Measurements from ENCODE around the gene GUCY1B1. TPM values are rescaled to one million over a fixed set of nuclear protein-coding genes. Genes with fewer than 3 reads are reported as not detected.

Gene GUCY1B1
- total and polyA plus RNA-seq, 9 of the 15 experiments (the other 6 are each of a cell fraction or from before 2014, with no cell fraction given): not detected

GRCh38 chr4:155772459-155773195, 13.8 kb downstream of the GUCY1B1 start (continued):
- TF ChIP-seq ZNF592 (IDR thresholded peaks at IDR 0.05) (no peak), ZNF324 (CRISPR knock-in tag; IDR thresholded peaks at IDR 0.05) (no peak), SIX5 (IDR thresholded peaks at IDR 0.05; ENCODE audit: borderline replicate concordance in 1 of 2, insufficient read depth in 1 of 2, low read depth in 1 of 2, low read length in 2 of 2) (no peak), HMG20B (CRISPR knock-in tag; IDR thresholded peaks at IDR 0.05) (no peak)

- Histone ChIP-seq H3K9me3 (replicated peaks; ENCODE audit: control insufficient read depth, insufficient read depth, low read depth, low read length) (no peaks in the 10 kb centered on the region), H2AFZ (ENCODE audit: low read depth, low read length) (no peak overlapping the region), H3K4me2 (ENCODE audit: insufficient read depth, low read length) (no peak overlapping the region), H3K4me3 (no peak overlapping the region), H3K9me1 (ENCODE audit: control insufficient read depth, insufficient read depth, low read length) (no peaks in the 10 kb centered on the region), H3K36me3 (ENCODE audit: control insufficient read depth, insufficient read depth, low read length) (no peaks in the 10 kb centered on the region), H3K9ac (ENCODE audit: insufficient read depth in 1 of 2, low read depth in 2 of 2, low read length in 2 of 2) (no peak overlapping the region), H3K79me2 (ENCODE audit: control insufficient read depth, insufficient read depth, low read length) (no peaks in the 10 kb centered on the region), H3K27me3 (ENCODE audit: control insufficient read depth in 2 of 2, insufficient read depth in 2 of 2, low read length in 2 of 2) (no peaks in the 10 kb centered on the region), H4K20me1 (replicated peaks; ENCODE audit: control insufficient read depth, insufficient read depth, low read length) (no peaks in the 10 kb centered on the region), H3K4me1 (replicated peaks in 1 of 2; ENCODE audit: control insufficient read depth in 2 of 2, insufficient read depth in 2 of 2, low read length in 2 of 2) (no peaks in the 10 kb centered on the region), H3K27ac (ENCODE audit: extremely low read depth, low read depth, low read length) (no peak overlapping the region)
- 4% methylated on average over 4 of the region's 4 CpGs for WGBS (ENCODE audit: insufficient coverage, low coverage, missing lambda C conversion rate)
- ChIA-PET CTCF (ENCODE audit: low intra/inter-chr PET ratio) (no interaction called here), POLR2A (no interaction called here)
- FAIRE-seq (no peak), DNase-seq (ENCODE audit: extremely low read depth in 1 of 4, low spot score in 3 of 4) (no peak), ATAC-seq (no peak)
- BruUV-seq (replicated peaks): no TSS peak
- in situ Hi-C loops (cut with MboI): no loop called here
- intact Hi-C loops (cut with micrococcal nuclease): no loop called here
- TF ChIP-seq ZNF282 (CRISPR knock-in tag; IDR thresholded peaks at IDR 0.05): no peak
- TF ChIP-seq ZNF277 (CRISPR knock-in tag; IDR thresholded peaks at IDR 0.05; ENCODE audit: borderline replicate concordance): no peak
- TF ChIP-seq RFX1 (IDR thresholded peaks at IDR 0.05): no peak
- no peak for TF ChIP-seq FOXK1 (CRISPR knock-in tag; IDR thresholded peaks at IDR 0.05; ENCODE audit: borderline replicate concordance)
- TF ChIP-seq ILK (tag; IDR thresholded peaks at IDR 0.05; ENCODE audit: borderline replicate concordance, low read depth): no peak
- no peak for TF ChIP-seq ZNF764 (CRISPR knock-in tag; IDR thresholded peaks at IDR 0.05; ENCODE audit: low read depth)
- no peak for TF ChIP-seq HLTF (IDR thresholded peaks at IDR 0.05)
- no peak for TF ChIP-seq SREBF1 (IDR thresholded peaks at IDR 0.05; ENCODE audit: borderline replicate concordance, low read depth, low read length)
- no peak for TF ChIP-seq CXXC5 (CRISPR knock-in tag; IDR thresholded peaks at IDR 0.05)
- TF ChIP-seq ZNF589 (CRISPR knock-in tag; IDR thresholded peaks at IDR 0.05; ENCODE audit: low read depth): no peak
These were observed 14.5 kb downstream of the GUCY1B1 start for GRCh38 chr4:155773196-155773800.
